A673 (cell line): ENCODE measurements around the gene NOS1AP. TPM values are rescaled to one million over a fixed set of nuclear protein-coding genes. Genes with fewer than 3 reads are reported as not detected.

ENCODE experiments used
- BruUV-seq: library from RNA; stranded (reverse); fragments of 400-500 nt; replicated peaks from 2 replicates; lab custom pipeline; 2021; lab: Mats Ljungman, UMichigan
- CTCF ChIA-PET: fragments of 300-600 bp; sonication (Branson Sonifier 250); formaldehyde crosslinking; loops from one replicate; lab custom pipeline; 2022; ENCODE audit warnings: antibody characterized with exemption; lab: Charles Lee
- POLR2A ChIA-PET: fragments of 300-600 bp; sonication (Branson Sonifier 250); formaldehyde crosslinking; loops from one replicate; lab custom pipeline; 2022; ENCODE audit warnings: antibody characterized with exemption; ENCODE audit not compliant: low non-redundant PET; lab: Charles Lee
- DNase-seq: peaks from one replicate; pipeline ENCODE4 v3.0.0-alpha.2; 2015; ENCODE audit warnings: low spot score
- H3K27ac ChIP-seq: fragments of 200-600 bp; sonication (generic); 2 replicates; pipeline ENCODE4 v1.5.1; 2016; ENCODE audit warnings: mixed run types, low read depth, mild to moderate bottlenecking, mixed read lengths, antibody characterized with exemption, low read length; ENCODE audit not compliant: poor library complexity, severe bottlenecking
- H3K27me3 ChIP-seq: fragments of 200-600 bp; sonication (generic); replicated peaks from 2 replicates; pipeline ENCODE4 v1.6.1; 2017; ENCODE audit warnings: mixed run types, low read depth, mild to moderate bottlenecking, mixed read lengths, antibody characterized with exemption, low read length; ENCODE audit not compliant: insufficient read depth, poor library complexity
- H3K36me3 ChIP-seq: fragments of 200-600 bp; sonication (generic); 2 replicates; pipeline ENCODE4 v1.6.1; 2016; ENCODE audit warnings: mixed run types, mild to moderate bottlenecking, mixed read lengths, antibody characterized with exemption, low read length; ENCODE audit not compliant: insufficient read depth, poor library complexity, severe bottlenecking
- H3K4me1 ChIP-seq: fragments of 200-600 bp; sonication (generic); 2 replicates; pipeline ENCODE4 v1.6.1; 2017; ENCODE audit warnings: mixed run types, mild to moderate bottlenecking, mixed read lengths, antibody characterized with exemption, low read length; ENCODE audit not compliant: insufficient read depth, poor library complexity, severe bottlenecking
- H3K4me3 ChIP-seq: fragments of 200-600 bp; sonication (generic); 2 replicates; pipeline ENCODE4 v1.5.1; 2016; ENCODE audit warnings: low read depth, mixed run types, mild to moderate bottlenecking, mixed read lengths, low read length; ENCODE audit not compliant: poor library complexity, severe bottlenecking
- H3K9me3 ChIP-seq: fragments of 200-600 bp; sonication (generic); 2 replicates; pipeline ENCODE4 v1.6.1; 2016; ENCODE audit warnings: mixed run types, low read depth, mild to moderate bottlenecking, mixed read lengths, antibody characterized with exemption, low read length; ENCODE audit not compliant: poor library complexity, severe bottlenecking
- EZH2 ChIP-seq: fragments of 200-600 bp; sonication (generic); IDR thresholded peaks from 2 replicates; pipeline ENCODE4 v1.6.1; 2017; ENCODE audit warnings: borderline replicate concordance, low read depth, mild to moderate bottlenecking, mixed read lengths, antibody characterized with exemption, low read length; ENCODE audit not compliant: poor library complexity, severe bottlenecking
- intact Hi-C: fragments of 100-400 bp; cut with micrococcal nuclease; formaldehyde crosslinking; loops from one replicate; pipeline ENCODE4 v1.10.0; 2022; ENCODE audit not compliant: unreplicated experiment
- total RNA-seq: library from RNA; stranded (reverse); gene quantifications from 2 replicates; pipeline ENCODE4 v1.2.3, GENCODE V29; 2021
- TF ChIP-seq, protein P1 (sequence below): fragments of 300-800, 200-600 bp; sonication (generic); conservative IDR thresholded peaks from 2 replicates; pipeline ENCODE4 v1.5.1; 2017; ENCODE audit warnings: low read depth, mild to moderate bottlenecking, antibody characterized with exemption, low read length, moderate library complexity, mixed read lengths

The NOS1AP gene
- total RNA-seq, 1 experiment from 2014 or later: 28.0 TPM

GRCh38 chr1:162220009-162220539 lies 150.6 kb downstream of the NOS1AP start:
- Histone ChIP-seq H3K27ac (peak overlapping the region; percentile 78), H3K4me1 (peaks cover 88% of the 10 kb centered on the region), H3K27me3 (no peaks in the 10 kb centered on the region), H3K9me3 (no peaks in the 10 kb centered on the region), H3K36me3 (no peaks in the 10 kb centered on the region), H3K4me3 (no peak overlapping the region)
- TF ChIP-seq, protein P1, sequence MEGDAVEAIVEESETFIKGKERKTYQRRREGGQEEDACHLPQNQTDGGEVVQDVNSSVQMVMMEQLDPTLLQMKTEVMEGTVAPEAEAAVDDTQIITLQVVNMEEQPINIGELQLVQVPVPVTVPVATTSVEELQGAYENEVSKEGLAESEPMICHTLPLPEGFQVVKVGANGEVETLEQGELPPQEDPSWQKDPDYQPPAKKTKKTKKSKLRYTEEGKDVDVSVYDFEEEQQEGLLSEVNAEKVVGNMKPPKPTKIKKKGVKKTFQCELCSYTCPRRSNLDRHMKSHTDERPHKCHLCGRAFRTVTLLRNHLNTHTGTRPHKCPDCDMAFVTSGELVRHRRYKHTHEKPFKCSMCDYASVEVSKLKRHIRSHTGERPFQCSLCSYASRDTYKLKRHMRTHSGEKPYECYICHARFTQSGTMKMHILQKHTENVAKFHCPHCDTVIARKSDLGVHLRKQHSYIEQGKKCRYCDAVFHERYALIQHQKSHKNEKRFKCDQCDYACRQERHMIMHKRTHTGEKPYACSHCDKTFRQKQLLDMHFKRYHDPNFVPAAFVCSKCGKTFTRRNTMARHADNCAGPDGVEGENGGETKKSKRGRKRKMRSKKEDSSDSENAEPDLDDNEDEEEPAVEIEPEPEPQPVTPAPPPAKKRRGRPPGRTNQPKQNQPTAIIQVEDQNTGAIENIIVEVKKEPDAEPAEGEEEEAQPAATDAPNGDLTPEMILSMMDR: no peak
- TF ChIP-seq EZH2: no peak
- DNase-seq: no peak
- POLR2A ChIA-PET: no interaction called here
- BruUV-seq: no TSS peak
- intact Hi-C loops: no loop called here
- CTCF ChIA-PET: no interaction called here

- no TSS peak for BruUV-seq
- no peak for DNase-seq
- no peak for TF ChIP-seq EZH2
- TF ChIP-seq, protein P1: no peak
- intact Hi-C loops: no loop called here
- CTCF ChIA-PET: no interaction called here
- Histone ChIP-seq H3K27me3 (no peaks in the 10 kb centered on the region), H3K4me1 (peaks cover 79% of the 10 kb centered on the region), H3K36me3 (no peaks in the 10 kb centered on the region), H3K4me3 (no peak overlapping the region), H3K27ac (no peak overlapping the region), H3K9me3 (no peaks in the 10 kb centered on the region)
- POLR2A ChIA-PET: interaction anchor here (0.8 kb wide), 1 partner anchor 78 kb away, joined by 3 read pairs; no protein-coding TSS in a partner anchor
Observed at GRCh38 chr1:162222014-162222413, 152.5 kb downstream of the NOS1AP start.

GRCh38 chr1:162222730-162223129 lies 153.2 kb downstream of the NOS1AP start:
- Histone ChIP-seq H3K36me3 (no peaks in the 10 kb centered on the region), H3K27me3 (no peaks in the 10 kb centered on the region), H3K4me1 (peaks cover 79% of the 10 kb centered on the region), H3K4me3 (no peak overlapping the region), H3K27ac (no peak overlapping the region), H3K9me3 (no peaks in the 10 kb centered on the region)
- DNase-seq: no peak
- intact Hi-C loops: no loop called here
- BruUV-seq: no TSS peak
- TF ChIP-seq EZH2: no peak
- ChIA-PET POLR2A (no interaction called here), CTCF (no interaction called here)

- no peak overlapping the region for H3K4me3 ChIP-seq
- peaks cover 78% of the 10 kb centered on the region for H3K4me1 ChIP-seq
- DNase-seq: no peak
- H3K9me3 ChIP-seq: no peaks in the 10 kb centered on the region
- H3K27ac ChIP-seq: no peak overlapping the region
- TF ChIP-seq EZH2: no peak
- TF ChIP-seq, protein P1: no peak
- intact Hi-C loops: no loop called here
- H3K27me3 ChIP-seq: no peaks in the 10 kb centered on the region
- BruUV-seq: no TSS peak
- ChIA-PET CTCF (no interaction called here), POLR2A (interaction anchor here (0.7 kb wide), 1 partner anchor 457 kb away, joined by 3 read pairs; no protein-coding TSS in a partner anchor)
- no peaks in the 10 kb centered on the region for H3K36me3 ChIP-seq
Observed at GRCh38 chr1:162223488-162223887, 154.0 kb downstream of the NOS1AP start.
